K562 (cell line): Measurements from ENCODE around the gene LMCD1. TPM values are rescaled to one million over a fixed set of nuclear protein-coding genes. Genes with fewer than 3 reads are reported as not detected.

Source experiments
- ATAC-seq: fragments of 200-7000 bp; cut with Tn5 transposase; 3 replicates; pipeline ENCODE4 v1.9.1; 2020; ENCODE audit warnings: moderate library complexity
- BruUV-seq: library from RNA; stranded (reverse); fragments of 400-500 nt; replicated peaks from 2 replicates; lab custom pipeline; 2021; lab: Mats Ljungman, UMichigan
- CTCF ChIA-PET: fragments of 300-600 bp; formaldehyde crosslinking; extraction: SDS; loops from one replicate; lab custom pipeline; 2021; ENCODE audit warnings: low intra/inter-chr PET ratio; lab: Yijun Ruan, JAX
- POLR2A ChIA-PET: fragments of 300-600, 350-650 bp; sonication (Branson Sonifier 250); formaldehyde crosslinking; extraction: SDS; loops from one replicate; lab custom pipeline; 2021; ENCODE audit warnings: antibody characterized with exemption, inconsistent platforms; lab: Yijun Ruan, JAX
- DNase-seq, 4 experiments: peaks; one replicate each; pipeline versions ENCODE4 v3.0.0 to v3.0.0-alpha.2; 2011 to 2018; ENCODE audit warnings: low spot score in 3 of 4, mixed read lengths in 3 of 4; ENCODE audit errors: extremely low read depth in 1 of 4
- FAIRE-seq: peaks from 2 replicates; lab custom pipeline; 2011; peaks lifted over from hg19 to GRCh38; lab: Jason Lieb, UNC
- H2AFZ ChIP-seq: 2 replicates; pipeline ENCODE4 v1.6.0; 2011; ENCODE audit warnings: low read depth, low read length, control low read depth, inconsistent platforms
- H3K27ac ChIP-seq: fragments of 200-600 bp; 3 replicates; pipeline ENCODE4 v1.8.0; 2011; ENCODE audit warnings: low read depth, mild to moderate bottlenecking, control low read depth, inconsistent platforms, low read length, moderate library complexity, mixed read lengths; ENCODE audit errors: extremely low read depth
- H3K27me3 ChIP-seq, 2 experiments: fragments of 300-600 bp in 1 of 2; 2 replicates in 1 of 2; 3 replicates in 1 of 2; pipeline versions ENCODE4 v1.6.0 to v1.8.0; 2011; ENCODE audit warnings: inconsistent platforms in 2 of 2, low read length in 2 of 2, mild to moderate bottlenecking in 1 of 2, mixed read lengths in 1 of 2, moderate library complexity in 1 of 2; ENCODE audit not compliant: control insufficient read depth in 2 of 2, insufficient read depth in 2 of 2
- H3K36me3 ChIP-seq: fragments of 300-600 bp; 3 replicates; pipeline ENCODE4 v1.8.0; 2011; ENCODE audit warnings: mild to moderate bottlenecking, low read length, inconsistent platforms; ENCODE audit not compliant: control insufficient read depth, insufficient read depth
- H3K4me1 ChIP-seq, 2 experiments: fragments of 200-600 bp in 1 of 2; replicated peaks in 1 of 2; 2 replicates in 1 of 2; 3 replicates in 1 of 2; pipeline versions ENCODE4 v1.5.1 to v1.8.0; 2011; ENCODE audit warnings: inconsistent platforms in 2 of 2, low read length in 2 of 2, mild to moderate bottlenecking in 1 of 2, mixed read lengths in 1 of 2, moderate library complexity in 1 of 2; ENCODE audit not compliant: control insufficient read depth in 2 of 2, insufficient read depth in 2 of 2
- H3K4me2 ChIP-seq: 2 replicates; pipeline ENCODE4 v1.6.1; 2011; ENCODE audit warnings: low read length, control low read depth, inconsistent platforms, mixed read lengths; ENCODE audit not compliant: insufficient read depth
- H3K4me3 ChIP-seq: fragments of 200-600 bp; sonication (generic), shearing (Covaris generic); 2 replicates; pipeline ENCODE4 v1.5.1; 2016; ENCODE audit warnings: control low read depth, inconsistent platforms
- H3K79me2 ChIP-seq: fragments of 200-600 bp; 3 replicates; pipeline ENCODE4 v1.8.0; 2011; ENCODE audit warnings: low read length, inconsistent platforms; ENCODE audit not compliant: control insufficient read depth, insufficient read depth
- H3K9ac ChIP-seq, 2 experiments: 2 replicates each; pipeline versions ENCODE4 v1.6.0 to v1.6.1; 2011; ENCODE audit warnings: low read depth in 2 of 2, low read length in 2 of 2, control low read depth in 1 of 2, inconsistent platforms in 1 of 2, mild to moderate bottlenecking in 1 of 2, mixed read lengths in 1 of 2; ENCODE audit not compliant: insufficient read depth in 1 of 2
- H3K9me1 ChIP-seq: one replicate; pipeline ENCODE4 v1.6.0; 2011; ENCODE audit warnings: inconsistent platforms, mild to moderate bottlenecking, low read length, moderate library complexity; ENCODE audit not compliant: control insufficient read depth, insufficient read depth
- H3K9me3 ChIP-seq: replicated peaks from 2 replicates; pipeline ENCODE4 v1.5.1; 2011; ENCODE audit warnings: low read depth, low read length, inconsistent platforms; ENCODE audit not compliant: control insufficient read depth, insufficient read depth
- H4K20me1 ChIP-seq: replicated peaks from 2 replicates; pipeline ENCODE4 v1.6.1; 2011; ENCODE audit warnings: low read length, inconsistent platforms, mixed read lengths; ENCODE audit not compliant: control insufficient read depth, insufficient read depth
- BACH1 ChIP-seq: fragments of 200-800 bp; sonication (Bioruptor generic); IDR thresholded peaks from 2 replicates; pipeline ENCODE4 v1.6.1; 2016; ENCODE audit warnings: missing genetic modification characterization, missing compliant biosample characterization
- ELK3 ChIP-seq: fragments of 450-650 bp; formaldehyde crosslinking; IDR thresholded peaks from 2 replicates; pipeline ENCODE4 v1.4.0; 2020; ENCODE audit warnings: mild to moderate bottlenecking
- HOXB6 ChIP-seq: fragments of 250-450 bp; sonication (Bioruptor Pico); IDR thresholded peaks from 2 replicates; pipeline ENCODE4 v1.5.1; 2022; ENCODE audit warnings: mild to moderate bottlenecking, borderline replicate concordance
- KLF13 ChIP-seq: fragments of 450-650 bp; IDR thresholded peaks from 2 replicates; pipeline ENCODE4 v1.6.1; 2016; ENCODE audit warnings: missing genetic modification characterization, low read depth, mild to moderate bottlenecking, missing compliant biosample characterization, moderate library complexity, borderline replicate concordance
- MAFF ChIP-seq: IDR thresholded peaks from 2 replicates; pipeline ENCODE4 v1.6.1; 2012; ENCODE audit warnings: low read length, improper control_type of control experiment
- POLR2B ChIP-seq: fragments of 450-650 bp; IDR thresholded peaks from 2 replicates; pipeline ENCODE4 v1.6.1; 2018; ENCODE audit warnings: low read depth; ENCODE audit not compliant: partially characterized antibody
- STAT5A ChIP-seq: IDR thresholded peaks from 2 replicates; pipeline ENCODE4 v1.6.1; 2012; ENCODE audit warnings: low read length, inconsistent platforms, borderline replicate concordance
- ZNF277 ChIP-seq: fragments of 250-450 bp; sonication (Bioruptor Pico); IDR thresholded peaks from 2 replicates; pipeline ENCODE4 v1.8.0; 2022; ENCODE audit warnings: inconsistent platforms, mild to moderate bottlenecking, moderate library complexity, borderline replicate concordance
- ZNF280A ChIP-seq: fragments of 450-650 bp; IDR thresholded peaks from 2 replicates; pipeline ENCODE4 v1.6.1; 2018; ENCODE audit warnings: mild to moderate bottlenecking, low read depth; ENCODE audit not compliant: partially characterized antibody
- ZNF318 ChIP-seq, 2 experiments: fragments of 450-650 bp; IDR thresholded peaks; 2 replicates each; pipeline ENCODE4 v1.6.1; 2016; ENCODE audit warnings: mild to moderate bottlenecking in 2 of 2, borderline replicate concordance in 1 of 2, low read depth in 1 of 2, moderate library complexity in 1 of 2
- WGBS: fragments of 100-300 bp; shearing (Covaris generic); methylation state at CpG from one replicate; pipeline ENCODE4 v1.1.6; 2016; ENCODE audit warnings: low coverage, mixed read lengths; ENCODE audit not compliant: insufficient coverage; ENCODE audit errors: missing lambda C conversion rate; 5-methylcytosine and 5-hydroxymethylcytosine counted together
- in situ Hi-C: fragments of 300-500 bp; cut with MboI; formaldehyde crosslinking; loops from 4 replicates; pipeline ENCODE4 v1.15.0; 2018; ENCODE audit warnings: inconsistent platforms, mixed read lengths
- intact Hi-C: fragments of 100-400 bp; cut with micrococcal nuclease; formaldehyde crosslinking; loops from 2 replicates; pipeline ENCODE4 v1.14.2; 2022
- polyA plus RNA-seq, 8 experiments: library from polyadenylated mRNA; depleted of rRNA in 4 of 8; stranded (reverse) in 5 of 8; unstranded in 3 of 8; fragments of >200 nt; fragmentation: Nextera tagmentation in 2 of 8; fragmentation: Illumina TruSeq in 1 of 8; extraction: Ambion mirVana in 2 of 8; extraction: Trizol in 1 of 8; gene quantifications; 2 replicates each; pipeline versions ENCODE4 v1.2.1 to v1.2.3, GENCODE V29; 2011 to 2014; ENCODE audit warnings: inconsistent platforms in 1 of 8, missing spikeins in 1 of 8
- total RNA-seq, 7 experiments: library from RNA; depleted of rRNA in 6 of 7; stranded (reverse); fragments of >200 nt in 6 of 7; fragmentation: Illumina TruSeq in 2 of 7; extraction: Trizol in 2 of 7; gene quantifications; 2 replicates each; pipeline versions ENCODE4 v1.2.1 to v1.2.3, GENCODE V29; 2011 to 2021; ENCODE audit warnings: low replicate concordance in 1 of 7

LMCD1 gene
- total and polyA plus RNA-seq, 9 of the 15 experiments (the other 6 are each of a cell fraction or from before 2014, with no cell fraction given) = 0.60 TPM; not detected in 8

- no peaks in the 10 kb centered on the region for H3K36me3 ChIP-seq
- no peak overlapping the region for H3K4me3 ChIP-seq
- H3K9ac ChIP-seq = no peak overlapping the region
- FAIRE-seq (no peak), ATAC-seq (no peak), DNase-seq (no peak)
- intact Hi-C loops (no loop called here), in situ Hi-C loops (no loop called here)
- H2AFZ ChIP-seq = no peak overlapping the region
- BruUV-seq = no TSS peak
- no peak overlapping the region for H3K27ac ChIP-seq
- ChIA-PET POLR2A (interaction anchor here (0.6 kb wide), 1 partner anchor 19 kb away, joined by 3 read pairs; no protein-coding TSS in a partner anchor), CTCF (no interaction called here)
- H3K9me1 ChIP-seq = no peaks in the 10 kb centered on the region
- no peak overlapping the region for H3K4me2 ChIP-seq
- no peaks in the 10 kb centered on the region for H3K9me3 ChIP-seq
- H3K4me1 ChIP-seq = no peaks in the 10 kb centered on the region
- no peaks in the 10 kb centered on the region for H4K20me1 ChIP-seq
- H3K79me2 ChIP-seq = no peaks in the 10 kb centered on the region
- no peaks in the 10 kb centered on the region for H3K27me3 ChIP-seq
- WGBS = 0% methylated on average over 5 of the region's 5 CpGs
- TF ChIP-seq STAT5A (no peak), POLR2B (no peak), ZNF280A (no peak), ZNF277 (CRISPR knock-in tag) (no peak), ZNF318 (IDR thresholded peaks at IDR 0.05; ENCODE audit: borderline replicate concordance in 1 of 2, low read depth in 1 of 2) (no peak), MAFF (no peak), KLF13 (tag) (no peak), HOXB6 (no peak), ELK3 (CRISPR knock-in tag) (no peak), BACH1 (tag) (no peak)
Measured at GRCh38 chr3:8453153-8453552, 48.5 kb upstream of the LMCD1 start.
